Astrocyte (in vitro differentiated cells and primary cell): ENCODE results near the gene ATP11C.

Source experiments
- CTCF ChIP-seq: IDR thresholded peaks from 2 replicates; pipeline ENCODE4 v1.5.1; 2011; ENCODE audit warnings: low read depth, mild to moderate bottlenecking, inconsistent platforms, low read length, moderate library complexity; ENCODE audit not compliant: insufficient read depth
- EZH2 ChIP-seq: IDR thresholded peaks from 2 replicates; pipeline ENCODE4 v1.6.1; 2012; ENCODE audit warnings: mild to moderate bottlenecking, low read length, inconsistent platforms; ENCODE audit not compliant: insufficient read depth

GRCh38 chrX:139907078-139907477 is 25.8 kb downstream of the ATP11C start:
- TF ChIP-seq CTCF (no peak), EZH2 (no peak)
